ENCODE results near the gene PHF21A. TPM values are rescaled to one million over a fixed set of nuclear protein-coding genes. Genes with fewer than 3 reads are reported as not detected.

Gene PHF21A
- total and polyA plus RNA-seq, 2 of the 8 experiments (the other 6 are each of a cell fraction or from before 2014, with no cell fraction given): 17.6 to 40.3 TPM

GRCh38 chr11:46108751-46109150 lies 12.5 kb downstream of the PHF21A start:
- CTCF ChIA-PET (ENCODE audit: partially characterized antibody): interaction anchor here (0.8 kb wide), 1 partner anchor 9 kb away, joined by 4 read pairs; no protein-coding TSS in a partner anchor
- Histone ChIP-seq H4K20me1 (replicated peaks in 1 of 2; ENCODE audit: control insufficient read depth in 1 of 2, insufficient read depth in 2 of 2, low read length in 2 of 2) (no peaks in the 10 kb centered on the region), H3K56ac (replicated peaks; ENCODE audit: insufficient read length, low read depth, low read length) (no peak overlapping the region), H2BK12ac (ENCODE audit: low read depth, low read length) (no peak overlapping the region), H2BK120ac (replicated peaks; ENCODE audit: low read depth, low read length) (no peak overlapping the region), H2AFZ (ENCODE audit: low read length) (no peak overlapping the region), H3K27ac (ENCODE audit: low read depth, low read length) (no peak overlapping the region), H4K8ac (ENCODE audit: extremely low read depth, insufficient read depth, low read length) (no peak overlapping the region), H3K18ac (ENCODE audit: extremely low read depth, low read length) (no peak overlapping the region), H3K23ac (ENCODE audit: insufficient read length) (no peak overlapping the region), H4K91ac (replicated peaks; ENCODE audit: insufficient read length, low read length) (no peak overlapping the region), H3K9me3 (ENCODE audit: insufficient read depth in 2 of 2, low read depth in 1 of 2, low read length in 1 of 2) (no peaks in the 10 kb centered on the region), H2AK5ac (ENCODE audit: low read depth, low read length) (no peak overlapping the region), H2BK20ac (ENCODE audit: low read length) (no peak overlapping the region), H3K4ac (replicated peaks; ENCODE audit: insufficient read length, low read depth, low read length) (no peak overlapping the region), H2BK5ac (ENCODE audit: low read depth, low read length) (no peak overlapping the region), H3K79me2 (ENCODE audit: control insufficient read depth in 1 of 2, insufficient read depth in 2 of 2, low read length in 2 of 2) (peaks cover 0 to 89% of the 10 kb centered on the region in 2 experiments; a peak in 3 of 4 replicates), H3K27me3 (replicated peaks in 1 of 4; ENCODE audit: control insufficient read depth in 3 of 4, extremely low read depth in 1 of 4, insufficient read depth in 3 of 4, low read length in 3 of 4) (no peaks in the 10 kb centered on the region), H3K4me3 (ENCODE audit: extremely low read depth in 1 of 4, insufficient read depth in 2 of 4, low read depth in 3 of 4, low read length in 4 of 4) (no peak overlapping the region), H3K4me2 (ENCODE audit: insufficient read depth in 1 of 2, low read depth in 2 of 2, low read length in 2 of 2) (no peak overlapping the region), H3K14ac (ENCODE audit: insufficient read length) (no peak overlapping the region), H3K4me1 (replicated peaks in 1 of 4; ENCODE audit: control insufficient read depth in 3 of 4, insufficient read depth in 4 of 4, low read length in 3 of 4) (peaks cover 2 to 8% (median 3%) of the 10 kb centered on the region in 4 experiments; a peak in 4 of 7 replicates), H3K23me2 (ENCODE audit: low read depth, low read length) (no peaks in the 10 kb centered on the region), H3K9ac (replicated peaks in 1 of 4; ENCODE audit: extremely low read depth in 1 of 4, low read depth in 3 of 4, low read length in 3 of 4) (no peak overlapping the region), H4K5ac (ENCODE audit: insufficient read length, low read depth, low read length) (no peak overlapping the region), H3K36me3 (ENCODE audit: control insufficient read depth in 2 of 4, insufficient read depth in 4 of 4, low read length in 3 of 4) (no peaks in the 10 kb centered on the region), H3K79me1 (ENCODE audit: low read depth, low read length) (no peaks in the 10 kb centered on the region; the same call in 1 of the 2 replicates), H2BK15ac (ENCODE audit: low read length) (no peak overlapping the region)
- FAIRE-seq: no peak
- DNase-seq (ENCODE audit: low read depth in 1 of 2, low spot score in 2 of 2): no peak
- POLR2A ChIA-PET (ENCODE audit: partially characterized antibody): no interaction called here
- 96% methylated on average over 2 of the region's 2 CpGs; no CpG with 5 or more reads in 1 of the 2 experiments for WGBS, 2 experiments (ENCODE audit: extremely low coverage in 1 of 2, insufficient coverage in 1 of 2, insufficient read length in 1 of 2, insufficient replicate concordance in 2 of 2, low coverage in 1 of 2, low lambda C conversion rate in 2 of 2, missing lambda C conversion rate in 1 of 2)
- TF ChIP-seq SRF (IDR thresholded peaks at IDR 0.05; ENCODE audit: low read depth, low read length): no peak
- no peak for TF ChIP-seq SIRT6 (IDR thresholded peaks at IDR 0.05; ENCODE audit: low read length)
- no peak for TF ChIP-seq YY1 (IDR thresholded peaks at IDR 0.05; ENCODE audit: low read depth, low read length)
- no peak for TF ChIP-seq BCL11A (IDR thresholded peaks at IDR 0.05; ENCODE audit: low read depth in 2 of 2, low read length in 2 of 2)
- no peak for TF ChIP-seq ATF2 (IDR thresholded peaks at IDR 0.05; ENCODE audit: low read length)
- TF ChIP-seq RAD21 (IDR thresholded peaks at IDR 0.05 in 1 of 2, conservative IDR thresholded peaks at IDR 0.05 in 1 of 2; ENCODE audit: low read depth in 2 of 2, low read length in 2 of 2): no peak
- no peak for TF ChIP-seq SUZ12 (IDR thresholded peaks at IDR 0.05; ENCODE audit: low read length)
- no peak for TF ChIP-seq CREB1 (IDR thresholded peaks at IDR 0.05)
- TF ChIP-seq POLR2AphosphoS5 (IDR thresholded peaks at IDR 0.05; ENCODE audit: low read depth, low read length): no peak
- no peak for TF ChIP-seq NRF1 (IDR thresholded peaks at IDR 0.05; ENCODE audit: low read depth, low read length)
